ENCODE data around the gene MACF1. TPM values are rescaled to one million over a fixed set of nuclear protein-coding genes. Genes with fewer than 3 reads are reported as not detected.
A peak's percentile ranks its signal among the peaks of the same experiment; 100 is the strongest.

The MACF1 gene
- total RNA-seq, 4 donors from 2014 or later: 82.1 to 247 (median 154) TPM

DNA sequence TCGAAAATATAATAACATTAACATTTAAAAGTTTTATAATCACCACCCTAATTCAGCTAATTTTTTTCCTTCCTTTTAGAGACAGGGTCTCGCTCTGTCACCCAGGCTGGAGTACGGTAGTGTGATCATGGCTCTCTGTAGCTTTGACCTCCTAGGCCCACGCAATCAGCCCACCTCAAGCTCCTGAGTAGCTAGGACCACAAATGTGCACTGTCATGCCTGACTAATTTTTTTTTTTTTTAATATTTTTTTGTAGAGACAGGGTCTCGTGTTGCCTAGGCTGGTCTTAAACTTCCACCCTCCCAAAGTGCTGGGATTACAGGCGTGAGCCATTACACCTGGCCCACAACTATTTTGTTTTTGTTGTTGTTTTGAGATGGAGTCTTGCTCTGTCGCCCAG, 172.2 kb downstream of the MACF1 start:
- Histone ChIP-seq H3K9me3 (no peaks in the 10 kb centered on the region), H3K36me3 (peaks cover 0 to 86% (median 20%) of the 10 kb centered on the region in 3 donors), H3K4me1 (peaks cover 0 to 4% (median 0%) of the 10 kb centered on the region in 3 donors), H3K4me3 (no peak overlapping the region), H3K27ac (no peak overlapping the region), H3K27me3 (no peaks in the 10 kb centered on the region)
- intact Hi-C loops (cut with DNase I): no loop called here
- 83 to 95% methylated on average over 7 of the region's 7 CpGs for WGBS, 2 donors
- DNase-seq: no peak
- TF ChIP-seq, protein P1, sequence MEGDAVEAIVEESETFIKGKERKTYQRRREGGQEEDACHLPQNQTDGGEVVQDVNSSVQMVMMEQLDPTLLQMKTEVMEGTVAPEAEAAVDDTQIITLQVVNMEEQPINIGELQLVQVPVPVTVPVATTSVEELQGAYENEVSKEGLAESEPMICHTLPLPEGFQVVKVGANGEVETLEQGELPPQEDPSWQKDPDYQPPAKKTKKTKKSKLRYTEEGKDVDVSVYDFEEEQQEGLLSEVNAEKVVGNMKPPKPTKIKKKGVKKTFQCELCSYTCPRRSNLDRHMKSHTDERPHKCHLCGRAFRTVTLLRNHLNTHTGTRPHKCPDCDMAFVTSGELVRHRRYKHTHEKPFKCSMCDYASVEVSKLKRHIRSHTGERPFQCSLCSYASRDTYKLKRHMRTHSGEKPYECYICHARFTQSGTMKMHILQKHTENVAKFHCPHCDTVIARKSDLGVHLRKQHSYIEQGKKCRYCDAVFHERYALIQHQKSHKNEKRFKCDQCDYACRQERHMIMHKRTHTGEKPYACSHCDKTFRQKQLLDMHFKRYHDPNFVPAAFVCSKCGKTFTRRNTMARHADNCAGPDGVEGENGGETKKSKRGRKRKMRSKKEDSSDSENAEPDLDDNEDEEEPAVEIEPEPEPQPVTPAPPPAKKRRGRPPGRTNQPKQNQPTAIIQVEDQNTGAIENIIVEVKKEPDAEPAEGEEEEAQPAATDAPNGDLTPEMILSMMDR (IDR thresholded peaks at IDR 0.05): no peak
- TF ChIP-seq POLR2A (IDR thresholded peaks at IDR 0.05): no peak

DNA sequence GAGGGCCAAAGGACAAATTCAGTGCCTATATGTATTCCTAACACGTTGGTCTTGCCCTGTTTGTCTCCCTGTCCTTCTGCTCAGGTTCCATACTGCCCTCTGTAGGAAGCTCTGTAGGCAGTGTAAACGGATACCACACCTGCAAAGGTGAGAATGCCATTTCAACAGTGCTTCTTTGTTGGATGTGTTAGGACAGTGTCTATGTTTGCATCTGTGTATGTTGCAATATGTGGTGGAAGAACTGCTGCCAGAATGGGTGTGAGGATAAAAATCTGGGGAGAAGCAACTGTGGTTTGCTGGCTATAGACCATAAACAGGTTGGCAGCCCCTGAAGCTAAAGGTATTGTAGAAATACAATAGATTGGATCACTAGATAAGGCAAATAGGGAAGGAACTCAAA, 173.9 kb downstream of the MACF1 start:
- H3K27ac ChIP-seq: peak overlapping the region in 2 of 4 donors; percentile 3 to 18
- TF ChIP-seq POLR2A (IDR thresholded peaks at IDR 0.05): no peak
- TF ChIP-seq, protein P1 (IDR thresholded peaks at IDR 0.05): peak in 5 of 6 experiments; percentile 31 to 55 (median 45)
- H3K4me3 ChIP-seq: no peak overlapping the region
- no peaks in the 10 kb centered on the region for H3K9me3 ChIP-seq
- H3K36me3 ChIP-seq: peaks cover 6 to 86% (median 20%) of the 10 kb centered on the region in 3 donors
- H3K4me1 ChIP-seq: peaks cover 0 to 4% (median 0%) of the 10 kb centered on the region in 3 donors
- no peak for DNase-seq
- intact Hi-C loops (cut with DNase I): no loop called here
- 17 to 32% methylated on average over 2 of the region's 2 CpGs for WGBS, 2 donors
- no peaks in the 10 kb centered on the region for H3K27me3 ChIP-seq

DNA sequence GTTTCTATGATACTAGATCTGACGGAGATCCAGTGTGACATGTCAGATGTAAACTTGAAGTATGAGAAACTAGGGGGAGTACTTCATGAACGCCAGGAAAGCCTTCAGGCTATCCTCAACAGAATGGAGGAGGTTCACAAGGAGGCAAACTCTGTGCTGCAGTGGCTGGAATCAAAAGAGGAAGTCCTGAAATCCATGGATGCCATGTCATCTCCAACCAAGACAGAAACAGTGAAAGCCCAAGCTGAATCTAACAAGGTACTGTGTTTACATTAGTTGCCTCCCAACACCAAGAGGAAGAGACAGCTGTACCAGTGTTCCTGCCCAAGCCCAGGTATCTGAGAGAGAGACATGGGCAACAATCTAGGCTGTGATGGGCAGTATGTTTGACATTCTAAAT, 174.7 kb downstream of the MACF1 start:
- TF ChIP-seq POLR2A (IDR thresholded peaks at IDR 0.05): no peak
- TF ChIP-seq, protein P1 (IDR thresholded peaks at IDR 0.05): no peak
- WGBS, 2 donors: 67 to 78% methylated on average over 2 of the region's 2 CpGs
- peaks cover 6 to 86% (median 22%) of the 10 kb centered on the region in 3 donors for H3K36me3 ChIP-seq

DNA sequence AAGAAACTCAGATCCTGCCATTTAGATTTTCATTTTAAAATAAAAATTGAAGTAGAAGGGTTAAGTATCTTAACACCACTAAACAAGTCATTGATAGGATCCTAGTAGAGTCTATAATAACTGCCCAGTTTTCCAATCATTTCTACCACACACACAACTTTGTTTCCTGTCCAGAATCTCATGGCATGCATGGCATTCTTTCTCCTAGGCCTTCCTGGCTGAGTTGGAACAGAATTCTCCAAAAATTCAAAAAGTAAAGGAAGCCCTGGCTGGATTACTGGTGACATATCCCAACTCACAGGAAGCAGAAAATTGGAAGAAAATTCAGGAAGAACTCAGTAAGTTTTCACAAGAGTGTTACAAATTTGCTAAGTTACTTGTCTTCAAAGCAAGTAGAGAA, 175.5 kb downstream of the MACF1 start:
- Histone ChIP-seq H3K27me3 (no peaks in the 10 kb centered on the region), H3K4me1 (peaks cover 0 to 4% (median 0%) of the 10 kb centered on the region in 3 donors), H3K4me3 (no peak overlapping the region), H3K36me3 (peaks cover 6 to 86% (median 17%) of the 10 kb centered on the region in 3 donors), H3K9me3 (no peaks in the 10 kb centered on the region), H3K27ac (no peak overlapping the region)
- no peak for DNase-seq
- no peak for TF ChIP-seq POLR2A (IDR thresholded peaks at IDR 0.05)
- TF ChIP-seq, protein P1 (IDR thresholded peaks at IDR 0.05): no peak
- intact Hi-C loops (cut with DNase I): no loop called here

More for the DNA sequence above, 174.7 kb downstream of the MACF1 start:
- Histone ChIP-seq H3K27ac (no peak overlapping the region), H3K4me3 (no peak overlapping the region), H3K27me3 (no peaks in the 10 kb centered on the region), H3K4me1 (peaks cover 0 to 4% (median 0%) of the 10 kb centered on the region in 3 donors), H3K9me3 (no peaks in the 10 kb centered on the region)
- DNase-seq: no peak
- intact Hi-C loops (cut with DNase I): no loop called here

DNA sequence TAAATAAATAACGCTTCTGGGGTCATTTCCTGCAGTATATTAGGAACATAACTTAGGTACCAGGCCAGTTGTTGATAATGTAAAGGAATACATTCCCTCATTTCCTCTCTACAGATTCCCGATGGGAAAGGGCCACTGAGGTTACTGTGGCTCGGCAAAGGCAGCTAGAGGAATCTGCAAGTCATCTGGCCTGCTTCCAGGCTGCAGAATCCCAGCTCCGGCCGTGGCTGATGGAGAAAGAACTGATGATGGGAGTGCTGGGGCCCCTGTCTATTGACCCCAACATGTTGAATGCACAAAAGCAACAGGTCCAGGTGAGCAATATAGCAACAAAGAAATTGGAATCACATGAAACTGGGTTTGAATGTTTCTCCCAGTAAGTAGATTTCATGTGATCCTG, 177.3 kb downstream of the MACF1 start:
- intact Hi-C loops (cut with DNase I): no loop called here
- TF ChIP-seq, protein P1 (IDR thresholded peaks at IDR 0.05): no peak
- no peak for TF ChIP-seq POLR2A (IDR thresholded peaks at IDR 0.05)
- no peak for DNase-seq
- Histone ChIP-seq H3K36me3 (peaks cover 6 to 88% (median 22%) of the 10 kb centered on the region in 3 donors), H3K27ac (no peak overlapping the region), H3K4me3 (no peak overlapping the region), H3K9me3 (no peaks in the 10 kb centered on the region), H3K27me3 (no peaks in the 10 kb centered on the region), H3K4me1 (peaks cover 0 to 4% (median 0%) of the 10 kb centered on the region in 3 donors)
- WGBS, 2 donors: 56 to 68% methylated on average over 5 of the region's 5 CpGs
